Sciatic nerve (tissue), 2 donors: Measurements from ENCODE around the gene ABCA7. TPM values are rescaled to one million over a fixed set of nuclear protein-coding genes. Genes with fewer than 3 reads are reported as not detected.
A peak's percentile ranks its signal among the peaks of the same experiment; 100 is the strongest.
"Not testable (repeated sequence)": the region's sequence is repeated elsewhere in the genome, so short reads cannot be mapped to it uniquely, and the experiment has no call there.

Experiments
- ATAC-seq: fragments of 200-7000 bp; cut with Tn5 transposase; one replicate; pipeline ENCODE4 v1.9.1; 2020; ENCODE audit warnings: mild to moderate bottlenecking, moderate library complexity
- DNase-seq: peaks from one replicate; pipeline ENCODE4 v3.0.0-alpha.2; 2020; ENCODE audit warnings: low spot score
- intact Hi-C: fragments of 100-400 bp; cut with DNase I; formaldehyde crosslinking; loops from one replicate; pipeline ENCODE4 v1.14.2; 2022
- total RNA-seq: library from RNA; stranded (reverse); fragmentation: NEBNext Ultra II Directional; extraction: Animal tissue kit (Norgen Biotek cat#: 25700); gene quantifications from one replicate; pipeline ENCODE4 v1.2.1, GENCODE V29; 2021
- donor health status: DM: no; HTN: no; CAD: no.
- donor health status: DM: no; HTN: no; CAD: no.

The ABCA7 gene
- total RNA-seq, 1 donor from 2014 or later, result 17.3 TPM

DNA sequence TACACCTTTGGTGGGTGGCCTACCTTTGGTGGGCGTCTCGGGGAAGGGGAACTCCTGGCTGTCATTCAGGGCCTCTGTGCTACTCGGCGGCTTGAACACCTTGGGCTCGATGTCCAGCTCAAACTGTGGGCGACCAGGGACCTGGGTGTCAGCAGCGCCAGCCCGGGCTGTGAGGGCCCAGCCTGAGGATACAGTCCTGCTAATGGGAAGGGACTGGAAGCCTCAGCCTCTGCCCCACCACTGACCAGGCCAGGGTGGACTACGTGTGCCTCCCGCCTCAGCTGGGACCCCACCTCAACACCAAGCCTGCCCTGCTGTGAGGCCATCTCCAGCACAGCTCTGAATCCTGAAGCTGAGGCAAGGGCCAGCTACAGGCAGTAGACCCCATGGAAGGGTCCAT lies 26.7 kb upstream of the ABCA7 start:
- no peak for ATAC-seq
- intact Hi-C loops, result no loop called here

DNA sequence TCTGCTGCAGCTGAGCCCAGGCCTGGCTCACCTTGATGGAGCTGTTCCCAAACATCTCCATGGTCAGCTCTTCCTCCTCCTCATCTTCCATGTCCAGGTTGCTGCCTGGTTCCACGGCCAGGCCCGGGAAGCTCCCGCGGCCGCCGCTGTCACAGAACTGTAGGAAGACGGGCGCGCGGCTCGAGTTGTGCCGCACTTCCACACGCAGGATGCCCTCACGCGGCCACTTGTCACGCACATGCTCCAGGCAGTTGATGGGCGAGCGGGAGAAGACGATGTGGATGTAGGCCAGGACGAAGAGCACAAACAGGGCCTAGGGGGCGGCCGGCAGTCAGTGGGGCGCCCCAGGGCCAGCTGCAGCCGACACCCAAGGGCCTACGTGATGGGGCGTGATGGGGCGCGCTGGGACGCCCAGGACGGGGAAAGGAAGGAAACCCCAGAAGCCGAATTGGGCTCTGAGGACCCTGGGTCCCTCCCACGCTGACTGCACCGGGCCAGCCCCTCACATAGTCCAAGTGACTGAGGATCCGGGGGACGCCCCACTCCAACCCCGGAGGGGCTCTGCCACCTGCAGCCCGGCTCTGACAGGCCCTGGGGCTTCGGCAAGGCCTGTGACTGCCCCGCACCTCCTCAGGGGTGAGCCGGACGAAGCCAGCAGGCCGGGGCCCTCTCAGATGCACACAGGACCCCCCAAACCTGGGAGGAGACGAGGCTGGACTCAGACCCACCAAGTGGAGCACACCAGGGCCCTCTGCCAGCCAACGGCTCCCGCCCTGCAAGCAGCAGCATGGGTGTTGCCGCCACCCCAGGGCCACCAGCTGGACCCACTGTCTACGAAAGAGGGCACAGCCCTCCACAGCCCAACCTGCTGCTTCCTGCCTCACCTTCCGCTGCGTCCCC lies 25.5 kb upstream of the ABCA7 start:
- intact Hi-C loops, result no loop called here
- ATAC-seq (no peak), DNase-seq (no peak)

More for the DNA sequence above, 26.7 kb upstream of the ABCA7 start:
- DNase-seq, result no peak

DNA sequence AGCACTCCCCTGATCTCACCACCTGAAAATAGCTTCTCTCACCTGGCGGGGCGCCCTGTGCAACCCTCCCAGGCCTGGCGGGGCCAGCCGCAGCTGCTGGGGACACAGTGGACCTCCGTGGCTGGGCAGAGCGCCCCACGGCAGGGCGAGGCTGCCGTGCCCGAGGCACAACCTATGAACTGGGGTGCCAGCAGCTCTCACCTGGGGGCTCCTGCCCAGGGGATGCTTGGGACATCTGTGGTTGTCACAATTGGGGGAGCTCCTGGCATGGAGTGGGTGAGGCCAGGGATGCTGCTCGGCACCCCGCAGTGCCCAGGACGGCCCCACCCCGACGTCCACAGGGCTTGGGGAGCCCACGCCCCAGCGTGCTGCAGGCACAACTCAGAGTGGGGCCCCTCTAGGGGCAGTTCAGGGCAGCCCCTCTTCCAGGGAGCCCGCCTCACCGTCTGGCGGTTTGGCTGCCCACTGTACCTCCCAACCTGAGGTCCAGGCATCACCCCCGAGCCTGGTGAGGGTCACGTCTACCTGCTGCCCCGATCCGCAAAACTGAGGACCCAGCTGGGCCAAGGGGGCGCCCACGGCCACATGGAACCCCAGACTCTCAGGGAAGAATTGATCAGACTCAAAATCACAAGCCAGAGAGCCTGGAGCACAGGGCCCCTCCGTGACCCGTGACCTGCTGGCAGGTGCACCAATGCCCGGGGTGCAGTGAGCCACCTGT lies 24.7 kb upstream of the ABCA7 start:
- DNase-seq (no peak), ATAC-seq (no peak)
- intact Hi-C loops, result no loop called here

DNA sequence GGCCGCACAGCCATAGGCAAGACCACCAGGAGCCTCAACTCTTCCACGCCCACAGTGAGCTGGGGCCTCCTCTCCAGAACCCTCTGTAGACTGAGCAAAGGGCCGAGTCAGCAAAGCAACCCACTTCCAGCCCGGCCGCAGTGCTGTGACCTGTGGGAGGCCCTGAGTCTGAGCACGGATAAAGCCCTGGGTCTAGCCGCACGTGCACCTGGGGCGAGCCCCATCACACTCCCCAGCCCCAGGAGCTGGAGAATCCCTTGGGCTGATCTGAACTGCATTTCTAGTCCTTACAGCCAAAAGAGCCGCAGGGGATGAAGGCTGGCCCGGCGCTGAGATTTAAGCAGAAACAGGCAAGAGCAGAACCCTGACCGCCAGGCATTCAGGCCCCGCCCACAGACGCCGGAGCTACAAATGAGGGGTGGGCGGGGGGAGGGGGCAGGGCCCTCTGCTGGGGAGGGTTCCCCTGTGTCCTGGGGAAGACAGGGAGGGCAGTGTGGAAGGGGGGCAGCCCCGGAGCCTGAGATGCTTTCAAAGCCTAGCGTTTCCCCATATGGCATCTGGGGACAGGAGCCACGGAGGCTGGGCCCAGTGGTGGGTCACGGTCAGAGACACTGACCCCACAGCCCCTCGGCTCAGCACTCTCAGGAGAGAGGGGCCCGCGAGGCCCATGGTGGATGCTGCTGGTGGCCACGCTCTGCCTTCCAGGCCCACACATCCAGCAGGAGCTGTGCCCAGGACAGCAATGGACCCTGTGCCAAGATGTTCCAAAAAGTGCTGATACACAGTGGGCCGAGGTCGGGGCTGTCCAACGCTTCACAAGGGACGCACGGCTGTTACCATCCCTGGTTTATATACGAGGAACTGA lies 23.9 kb upstream of the ABCA7 start:
- intact Hi-C loops, result no loop called here
- no peak for DNase-seq
- peak; percentile 0 for ATAC-seq

DNA sequence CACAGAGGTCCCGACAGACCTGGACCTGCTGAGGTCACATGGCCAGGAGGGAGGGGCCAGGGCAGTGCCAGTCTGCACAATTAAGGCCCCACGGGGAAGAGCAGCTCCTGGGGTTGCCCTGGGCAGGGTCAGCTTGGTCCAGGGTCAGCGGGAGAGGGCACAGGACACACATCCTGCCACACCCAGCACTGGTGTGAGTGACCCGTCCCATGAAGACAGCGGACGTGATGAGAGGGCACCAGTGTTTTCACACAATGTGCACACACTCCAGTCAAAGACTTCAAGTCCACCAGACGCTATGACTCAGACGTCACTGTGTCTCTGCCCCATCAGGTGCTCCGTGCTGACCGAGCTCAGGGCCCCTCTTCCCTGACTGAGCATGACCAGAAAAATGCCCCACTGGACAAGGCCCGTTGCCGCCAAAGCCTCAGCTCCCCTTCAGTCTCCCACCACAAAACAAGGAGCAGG lies 23.2 kb upstream of the ABCA7 start:
- intact Hi-C loops, result no loop called here
- ATAC-seq (peak; percentile 4), DNase-seq (no peak)

DNA sequence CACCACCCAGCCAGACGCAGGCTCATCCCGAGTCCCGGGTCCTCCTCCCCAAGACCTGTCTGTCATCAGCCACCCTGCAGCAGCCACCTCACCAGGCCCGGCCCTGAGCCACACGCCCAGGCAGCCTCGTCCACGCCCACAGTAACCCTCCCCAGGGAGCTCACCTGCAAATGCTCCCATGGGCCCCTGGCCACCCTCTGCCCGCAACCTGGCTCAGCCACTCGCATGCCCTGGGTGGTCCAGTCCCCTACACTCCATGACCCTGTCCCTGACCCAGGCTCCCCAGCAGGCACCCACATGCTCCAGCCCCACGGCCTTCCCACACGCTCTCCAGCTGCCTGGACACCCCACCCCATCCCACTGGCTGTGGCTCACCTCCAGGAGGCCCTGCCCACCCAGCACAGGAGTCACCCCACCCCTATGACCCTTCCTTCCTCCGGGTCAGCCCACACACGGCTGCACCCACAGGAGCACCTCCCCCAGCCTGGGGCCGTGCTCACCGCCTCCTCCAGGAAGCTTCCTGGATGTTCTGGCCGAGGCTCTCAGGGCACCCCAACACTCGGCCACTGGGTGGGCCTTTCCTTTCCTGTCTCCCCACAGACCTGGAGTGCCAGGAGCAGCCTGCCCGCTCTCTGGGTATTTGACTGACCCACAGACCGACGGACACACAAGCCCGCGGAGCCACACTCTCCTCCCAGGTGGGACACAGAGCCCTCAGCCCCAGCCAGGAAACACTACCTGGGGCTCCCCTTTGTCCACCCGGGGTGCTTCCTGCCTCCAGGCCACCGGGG lies 22.6 kb upstream of the ABCA7 start:
- DNase-seq, result no peak
- intact Hi-C loops, result no loop called here
- no peak for ATAC-seq

DNA sequence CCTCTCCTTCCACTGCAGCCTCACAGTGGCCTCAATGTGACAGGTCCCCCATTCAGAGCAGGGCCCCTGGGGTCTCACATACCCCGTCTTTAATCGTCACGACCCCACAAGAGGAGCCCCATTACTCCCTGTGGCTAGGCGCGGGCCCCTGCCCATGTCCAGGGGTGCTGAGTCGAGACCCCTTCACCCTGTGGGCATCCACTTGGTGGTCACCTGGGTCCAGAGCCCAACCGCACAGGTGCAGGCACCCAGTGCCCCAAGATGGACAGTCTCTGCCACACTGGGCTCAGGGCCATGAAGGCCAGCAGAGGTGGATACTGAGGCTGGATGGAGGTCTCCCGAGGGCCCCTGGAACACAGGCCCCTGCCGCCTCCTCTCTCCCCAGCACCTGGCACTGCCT lies 22.0 kb upstream of the ABCA7 start:
- intact Hi-C loops, result no loop called here
- DNase-seq, result no peak
- ATAC-seq, result no peak

DNA sequence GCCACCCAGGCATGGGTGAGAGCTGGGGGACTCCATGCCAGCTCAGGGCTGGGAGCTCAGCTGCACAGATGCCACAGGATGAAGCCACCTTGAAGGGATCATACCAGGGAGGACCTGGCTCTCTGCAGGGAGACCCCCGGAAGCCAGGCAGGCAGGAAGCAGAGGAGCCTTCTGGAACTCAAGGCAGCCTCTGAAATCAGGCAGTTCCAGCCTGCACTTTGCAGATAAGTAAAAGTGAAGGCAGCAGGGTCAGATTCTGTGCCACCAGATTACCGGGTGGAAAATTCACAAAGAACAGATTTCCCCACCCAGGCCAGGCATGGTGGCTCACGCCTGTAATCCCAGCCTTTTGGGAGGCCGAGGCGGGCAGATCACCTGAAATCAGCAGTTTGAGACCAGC lies 21.5 kb upstream of the ABCA7 start:
- intact Hi-C loops, result no loop called here

DNA sequence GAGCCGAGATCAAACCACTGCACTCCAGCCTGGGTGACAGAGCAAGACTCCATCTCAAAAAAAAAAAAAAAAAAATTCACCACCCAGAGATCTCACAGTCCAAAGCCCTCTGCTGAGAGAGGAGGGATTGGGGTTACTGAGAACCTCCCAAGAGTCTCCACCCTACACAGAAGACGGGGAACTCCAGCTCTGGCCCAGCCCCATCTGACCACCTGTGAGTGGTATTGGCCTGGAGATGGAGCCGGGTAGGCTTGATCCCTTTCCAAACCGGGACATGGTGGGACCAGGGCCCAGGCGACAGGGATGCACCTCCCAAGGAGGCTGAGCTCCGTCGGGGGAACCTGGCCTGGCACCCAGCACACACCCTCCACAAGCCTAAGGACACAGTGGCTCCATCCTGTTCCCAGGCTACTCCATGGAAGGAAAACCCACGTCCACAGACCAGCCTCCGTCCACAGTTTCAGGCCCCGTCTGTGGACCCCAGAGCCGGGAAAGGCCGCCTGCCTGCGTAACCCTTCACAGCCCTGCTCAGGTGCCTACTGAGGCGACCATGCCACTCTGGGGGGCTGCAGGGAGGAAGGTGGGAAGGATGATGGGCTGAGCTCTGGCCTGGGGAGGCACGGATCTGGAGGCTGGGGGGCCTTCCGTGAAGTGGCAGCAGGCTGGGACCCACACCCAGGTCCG lies 20.8 kb upstream of the ABCA7 start:
- intact Hi-C loops, result no loop called here
- DNase-seq (no peak), ATAC-seq (no peak)

More for the DNA sequence above, 21.5 kb upstream of the ABCA7 start:
- DNase-seq, result no peak
- no peak for ATAC-seq

DNA sequence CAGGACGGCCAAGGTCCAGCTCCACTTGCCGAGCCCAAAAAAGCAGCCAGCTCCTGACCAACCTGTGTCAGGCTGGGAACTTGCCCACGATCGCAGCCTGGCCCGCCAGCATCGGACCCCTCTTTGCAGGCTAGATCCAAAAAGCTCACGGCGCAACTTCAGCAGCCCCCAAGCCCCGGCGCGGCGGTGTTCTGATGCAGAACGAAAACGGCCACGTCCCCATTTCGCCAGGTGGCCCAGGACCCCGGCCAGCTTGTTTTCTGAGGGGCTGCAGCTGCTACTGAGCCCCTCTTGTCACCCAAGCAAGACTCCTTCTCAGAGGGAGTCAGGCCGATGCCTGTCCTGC lies 20.3 kb upstream of the ABCA7 start:
- ATAC-seq (no peak), DNase-seq (no peak)
- intact Hi-C loops, result no loop called here

DNA sequence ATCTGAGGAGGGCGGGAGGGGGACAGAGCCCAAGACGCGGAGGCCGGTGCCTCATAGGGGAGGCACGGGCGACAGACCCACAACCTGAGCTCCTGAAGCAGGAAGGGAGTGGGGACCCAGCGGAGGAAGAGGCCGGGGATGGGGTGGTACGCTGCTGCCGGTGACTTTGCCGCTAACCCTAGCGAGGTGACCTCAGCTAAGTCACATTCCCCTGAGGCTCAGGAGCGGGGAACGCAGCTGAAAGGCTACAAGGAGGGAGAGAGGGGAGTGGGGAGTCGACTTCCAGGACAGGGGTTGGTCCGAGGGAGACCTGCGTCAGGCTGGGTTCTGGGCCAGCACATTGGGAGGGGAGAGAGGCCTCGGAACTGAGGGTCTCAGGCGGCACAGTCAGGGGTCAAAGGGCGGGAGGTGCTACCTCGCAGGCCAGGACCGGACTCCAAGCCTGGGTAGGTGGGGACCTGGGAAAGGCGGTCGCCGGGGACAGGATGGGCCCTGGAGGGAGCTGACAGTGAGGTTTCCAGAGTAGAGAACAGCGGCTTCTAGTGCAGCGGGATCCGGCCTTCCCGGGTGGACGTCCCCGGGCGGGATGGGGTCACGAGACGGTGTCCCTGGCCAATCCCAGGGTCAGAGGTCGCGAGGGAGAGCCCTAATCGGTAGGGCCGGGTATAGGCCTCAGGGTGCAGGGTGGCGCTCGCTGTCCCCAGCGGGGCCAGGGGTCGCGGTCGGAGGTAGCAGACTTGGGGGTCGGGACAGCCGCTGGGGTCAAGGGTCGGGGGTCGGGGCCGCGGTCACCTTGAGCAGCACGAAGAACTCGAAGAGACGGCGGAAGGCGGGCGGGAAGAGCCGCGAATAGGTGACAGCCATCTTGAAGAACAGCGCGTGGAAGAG lies 19.7 kb upstream of the ABCA7 start:
- intact Hi-C loops, result no loop called here
- ATAC-seq (no peak), DNase-seq (no peak)

DNA sequence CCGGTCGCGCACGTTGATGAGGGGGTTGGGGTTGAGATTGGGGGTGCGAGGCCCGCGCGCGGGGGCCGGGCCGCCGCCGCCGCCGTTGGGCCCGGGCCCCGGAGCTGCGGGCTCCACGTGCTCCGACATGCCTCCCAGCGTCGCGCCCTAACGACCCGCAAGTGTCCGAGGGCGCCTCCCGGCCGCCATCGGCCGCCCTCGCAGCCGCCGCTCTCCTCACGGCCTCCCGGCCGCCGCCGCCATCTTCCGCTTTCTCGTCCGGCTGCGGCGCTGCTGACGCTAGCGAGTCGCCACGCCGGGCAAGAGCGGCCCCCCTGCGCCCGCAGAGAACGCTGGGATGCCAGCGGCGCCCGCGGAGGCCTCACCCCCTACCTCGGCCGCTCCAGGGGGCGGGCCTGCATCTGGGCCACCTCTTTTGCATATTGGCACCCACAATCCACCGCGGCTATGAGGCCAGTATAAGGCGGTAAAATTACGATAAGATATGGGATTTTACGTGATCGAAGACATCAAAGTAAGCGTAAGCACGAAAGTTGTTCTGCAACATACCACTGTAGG lies 19.0 kb upstream of the ABCA7 start, which contains the start of gene TMEM259:
TMEM259 (minus strand) TSS at position 256 of the 558 bp plus-strand sequence; CDS start at position 129, 127 bp downstream.
- DNase-seq, result peak; percentile 98
- intact Hi-C loops, result no loop called here

DNA sequence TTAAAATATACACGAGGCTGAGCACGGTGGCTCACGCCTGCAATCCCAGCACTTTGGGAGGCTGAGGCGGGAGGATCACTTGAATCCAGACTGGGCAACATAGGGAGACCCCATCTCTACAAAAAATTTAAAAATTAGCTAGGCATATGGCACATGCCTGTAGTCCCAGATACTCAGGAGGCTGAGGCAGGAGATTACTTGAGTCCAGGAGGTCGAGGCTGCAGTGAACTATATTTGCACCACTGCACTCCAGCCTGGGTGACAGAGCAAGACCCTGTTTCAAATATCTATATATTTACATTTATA lies 16.1 kb upstream of the ABCA7 start:
- intact Hi-C loops, DNase-seq, ATAC-seq: not testable (repeated sequence)

More for the DNA sequence above, 19.0 kb upstream of the ABCA7 start, which contains the start of gene TMEM259:
- ATAC-seq, result peak; percentile 94

DNA sequence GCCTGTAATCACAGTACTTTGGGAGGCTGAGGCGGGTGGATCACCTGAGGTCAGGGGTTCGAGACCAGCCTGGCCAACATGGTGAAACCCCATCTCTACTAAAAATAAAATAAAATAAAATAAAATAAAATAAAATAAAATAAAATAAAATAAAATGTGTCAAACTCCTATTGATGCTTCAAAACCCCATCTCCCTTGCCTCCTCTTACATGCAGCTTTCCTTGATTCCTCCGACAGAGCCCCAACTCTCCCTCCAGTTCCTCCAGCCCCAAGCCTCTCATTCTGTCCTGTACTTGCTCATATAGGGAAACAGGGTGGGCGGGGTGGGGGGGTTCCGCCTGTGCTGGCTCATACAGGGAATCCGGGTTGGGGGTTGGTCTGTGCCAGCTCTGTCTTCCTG lies 14.8 kb upstream of the ABCA7 start:
- ATAC-seq, DNase-seq, intact Hi-C loops: not testable (repeated sequence)

DNA sequence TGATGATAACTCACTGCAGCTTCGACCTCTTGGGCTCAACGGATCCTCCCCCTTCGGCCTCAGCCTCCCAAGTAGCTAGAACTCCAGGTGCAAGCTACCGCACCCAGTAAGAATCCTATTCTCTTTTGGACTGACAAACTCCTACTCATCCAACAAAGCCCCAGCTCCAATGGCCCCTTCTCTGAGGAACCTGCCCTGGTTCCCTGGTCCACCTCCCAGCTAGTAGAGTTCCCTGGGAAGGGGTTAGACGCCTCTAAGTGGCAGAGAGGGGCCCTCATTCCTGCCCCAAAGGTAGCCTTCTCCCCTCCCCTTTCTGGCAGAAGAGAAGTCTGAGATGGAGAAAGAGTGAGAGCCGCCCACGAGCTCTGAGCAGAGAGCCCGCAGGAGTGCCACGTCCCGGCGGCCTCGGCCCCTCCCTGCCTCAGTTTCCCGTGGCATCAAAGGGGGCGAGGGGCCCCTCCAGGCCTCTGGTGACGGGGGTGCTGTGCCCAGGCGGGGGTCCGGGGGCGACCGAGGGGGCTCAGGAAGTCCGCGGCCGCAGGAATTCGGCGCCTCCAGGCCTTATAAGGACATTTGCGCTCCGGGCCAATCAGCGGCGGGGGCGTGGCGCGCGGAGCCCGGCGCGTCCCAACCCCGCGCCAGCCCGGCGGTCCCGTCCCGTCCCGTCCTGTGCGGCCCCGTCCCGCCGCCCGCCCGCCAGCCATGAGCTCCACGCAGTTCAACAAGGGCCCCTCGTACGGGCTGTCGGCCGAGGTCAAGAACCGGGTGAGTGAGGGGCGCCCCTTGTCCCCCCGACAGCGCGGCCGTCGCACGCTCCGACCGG lies 13.7 kb upstream of the ABCA7 start, which contains the start of gene CNN2:
CNN2 (plus strand) TSS at position 649 of the 823 bp plus-strand sequence; CDS start at position 703, 54 bp downstream.
- intact Hi-C loops, result no loop called here
- DNase-seq (peak; percentile 89), ATAC-seq (peak; percentile 71)
